Measurements from ENCODE around the gene NME7.

The NME7 gene

GRCh38 chr1:169121146-169121923, 246.3 kb downstream of the NME7 start:
- no peak for DNase-seq

- no peak for DNase-seq
Measured at GRCh38 chr1:169120066-169120465, 247.5 kb downstream of the NME7 start.

- DNase-seq: no peak
Measured at GRCh38 chr1:169119405-169119804, 248.2 kb downstream of the NME7 start.

GRCh38 chr1:169118227-169118626, 249.4 kb downstream of the NME7 start:
- DNase-seq: no peak

- DNase-seq: no peak
Measured at GRCh38 chr1:169117599-169117998, 250.0 kb downstream of the NME7 start.

- DNase-seq: no peak
Measured at GRCh38 chr1:169117014-169117413, 250.6 kb downstream of the NME7 start.

- no peak for DNase-seq
Measured at GRCh38 chr1:169115891-169116585, 251.6 kb downstream of the NME7 start.

DNA sequence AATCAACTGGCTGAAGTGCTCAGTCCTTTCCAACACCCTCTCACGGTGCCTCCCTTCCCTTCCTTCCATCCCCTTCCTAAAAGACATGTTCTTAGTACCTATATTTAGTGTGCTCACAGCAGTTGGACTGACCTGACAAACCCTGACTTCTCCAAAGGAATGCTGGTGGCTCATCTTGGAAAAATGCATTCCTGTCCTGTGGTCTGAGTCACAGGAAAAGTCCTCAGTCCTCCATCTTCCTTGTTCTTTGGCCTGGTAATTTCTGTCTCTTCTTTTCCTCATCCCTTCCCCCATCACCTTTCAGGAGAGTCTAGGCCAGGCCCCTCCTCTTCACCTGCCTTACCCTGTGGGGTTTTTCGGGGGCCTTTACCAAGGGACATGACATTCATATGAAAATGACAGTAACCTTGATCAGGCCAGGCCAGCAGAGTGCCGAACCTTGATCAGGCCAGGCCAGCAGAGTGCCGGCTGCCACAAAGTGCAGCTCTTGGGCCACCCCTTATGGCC, 253.9 kb downstream of the NME7 start:
- DNase-seq: no peak

DNA sequence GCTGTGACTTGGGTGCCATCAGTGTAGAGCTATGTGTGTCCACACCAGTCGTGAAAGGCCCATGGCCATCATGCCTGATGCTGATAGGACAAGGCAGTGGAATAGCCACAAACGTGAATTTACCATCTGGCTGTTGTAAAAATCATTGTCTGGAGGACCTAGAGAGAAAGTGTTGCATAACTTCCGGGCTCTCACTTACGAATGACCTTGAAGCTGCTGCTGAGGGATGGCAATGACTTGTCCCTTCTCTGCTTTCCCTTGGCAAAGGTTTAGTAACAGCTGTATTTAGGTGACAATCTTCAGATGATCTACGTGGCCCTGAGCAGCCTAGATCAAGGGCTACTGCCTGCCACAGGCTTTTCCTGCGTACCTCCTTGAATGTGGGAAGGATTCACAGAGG, 255.4 kb downstream of the NME7 start:
- DNase-seq: no peak

GRCh38 chr1:169111472-169111871, 256.1 kb downstream of the NME7 start:
- DNase-seq: no peak

- DNase-seq: no peak
Measured at GRCh38 chr1:169110689-169111447, 256.7 kb downstream of the NME7 start.

DNA sequence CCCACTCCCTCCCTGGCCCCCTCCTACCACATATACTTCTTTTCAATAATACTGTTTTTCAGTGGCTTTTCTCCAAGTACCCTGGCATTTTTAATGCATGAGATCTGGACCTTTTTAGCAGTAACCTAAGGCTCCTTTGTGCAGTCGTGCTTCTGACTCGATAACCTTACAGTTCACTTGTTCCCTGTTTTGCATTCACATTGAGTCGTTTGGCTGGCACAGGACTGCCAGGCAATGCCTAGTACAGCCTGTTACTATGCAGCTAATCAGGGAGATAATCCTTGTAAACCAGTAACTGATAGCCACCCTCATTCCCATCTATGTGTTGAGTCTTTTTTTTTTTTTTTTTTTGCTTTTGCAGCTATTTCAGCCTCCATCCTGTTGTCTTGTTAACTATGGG, 257.4 kb downstream of the NME7 start:
- DNase-seq: no peak

- DNase-seq: no peak
Measured at GRCh38 chr1:169109561-169110134, 257.9 kb downstream of the NME7 start.

DNA sequence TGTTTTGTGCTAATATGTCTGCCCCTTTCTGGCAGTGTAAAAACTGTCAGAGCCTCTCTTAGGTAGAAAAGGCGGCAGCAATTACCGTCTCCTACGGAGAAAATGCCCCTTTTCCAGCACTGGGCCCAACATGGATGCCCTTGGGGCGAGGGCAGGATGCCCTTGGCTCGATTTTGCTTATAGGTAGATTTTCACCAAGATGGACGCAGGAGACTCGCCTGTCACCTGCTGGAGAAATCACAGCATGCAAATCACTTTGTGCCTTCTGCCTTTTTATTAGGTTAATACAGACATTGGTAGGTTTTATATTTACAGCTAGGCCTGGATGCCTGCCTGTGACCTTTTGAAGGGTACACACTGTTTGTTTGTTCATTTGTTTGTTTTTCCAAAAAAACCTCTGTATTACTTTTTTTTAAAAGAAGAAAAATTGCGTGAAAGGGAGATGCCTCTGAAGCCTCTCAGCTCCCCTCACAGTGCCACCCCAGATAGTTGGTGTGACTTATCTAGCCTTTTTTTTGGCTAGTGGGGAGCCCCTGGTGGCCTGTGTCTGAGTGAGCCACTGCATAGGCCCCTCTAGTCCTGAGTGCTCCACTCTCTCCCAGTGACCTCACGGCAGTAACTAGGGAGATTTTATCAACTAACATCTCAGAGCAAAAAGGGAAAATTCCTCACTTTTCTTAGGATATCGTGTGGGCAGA, 258.6 kb downstream of the NME7 start:
- peak; percentile 16 for DNase-seq

- DNase-seq: no peak
Measured at GRCh38 chr1:169108223-169108622, 259.4 kb downstream of the NME7 start.

GRCh38 chr1:169107603-169108208, 259.9 kb downstream of the NME7 start:
- no peak for DNase-seq

GRCh38 chr1:169106921-169107602, 260.5 kb downstream of the NME7 start:
- peak; percentile 19 for DNase-seq

GRCh38 chr1:169106095-169106920, 261.3 kb downstream of the NME7 start, which contains the start of gene ATP1B1:
TSS of gene ATP1B1 (plus strand) at chr1:169106690. CDS start at chr1:169106830, 140 bp downstream.
- DNase-seq: peak; percentile 83

DNA sequence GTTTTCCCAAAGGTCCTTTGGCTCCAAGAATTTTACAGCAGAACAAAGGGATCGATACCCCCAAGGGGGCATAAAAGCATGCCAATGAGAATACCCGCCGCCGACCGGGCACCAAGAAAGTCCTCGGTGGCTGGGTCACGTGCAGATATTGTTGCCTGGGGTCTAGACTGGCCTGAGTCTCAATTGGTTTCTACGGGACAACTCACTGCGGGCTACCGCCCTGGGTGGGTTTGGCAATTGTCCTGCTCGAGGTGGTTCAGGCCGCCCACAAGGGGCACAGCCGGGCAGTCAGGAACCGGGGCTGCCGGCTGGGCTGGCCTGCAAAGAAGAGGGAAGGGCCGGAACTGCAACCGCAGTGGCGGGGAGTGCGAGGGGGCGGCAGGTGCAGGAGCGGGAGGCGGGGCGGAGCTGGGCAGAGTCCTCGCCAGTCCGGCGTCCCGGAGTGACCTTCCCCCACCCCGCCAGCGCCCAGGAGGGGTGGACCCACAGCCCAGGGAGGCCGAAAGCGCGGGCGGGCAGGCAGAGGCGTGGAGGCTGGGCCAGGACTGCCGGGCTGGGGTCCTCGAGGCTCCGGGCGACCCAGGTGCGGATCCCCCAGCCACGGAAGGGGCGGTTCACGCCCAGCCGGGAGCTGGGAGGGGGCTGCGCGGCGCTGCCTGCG, 262.0 kb downstream of the NME7 start:
- peak; percentile 35 for DNase-seq

GRCh38 chr1:169105087-169105433, 262.5 kb downstream of the NME7 start:
- DNase-seq: no peak

Data from CD4-positive, alpha-beta T cell treated with Interleukin-6 for 4 hours (primary cell).